Nephron progenitor cell (in vitro differentiated cells): ENCODE measurements around the gene GTF3C1.

Source experiments
- DNase-seq: peaks from one replicate; pipeline ENCODE4 v3.0.0; 2021
- H3K27ac Mint-ChIP-seq: 2 replicates; pipeline ENCODE4 v1.8.0; 2021; ENCODE audit warnings: mild to moderate bottlenecking, moderate library complexity, mixed read lengths
- H3K27me3 Mint-ChIP-seq: 2 replicates; pipeline ENCODE4 v1.8.0; 2021; ENCODE audit warnings: mild to moderate bottlenecking, low read depth, mixed read lengths; ENCODE audit not compliant: poor library complexity
- H3K36me3 Mint-ChIP-seq: 2 replicates; pipeline ENCODE4 v1.8.0; 2021; ENCODE audit warnings: low read depth, mixed read lengths
- H3K4me1 Mint-ChIP-seq: 2 replicates; pipeline ENCODE4 v1.8.0; 2021; ENCODE audit warnings: mixed read lengths
- H3K4me3 Mint-ChIP-seq: 2 replicates; pipeline ENCODE4 v1.8.0; 2021; ENCODE audit warnings: mild to moderate bottlenecking, moderate library complexity, mixed read lengths
- H3K9me3 Mint-ChIP-seq: 2 replicates; pipeline ENCODE4 v1.8.0; 2021; ENCODE audit warnings: mild to moderate bottlenecking, moderate library complexity, mixed read lengths
- TF ChIP-seq, protein P1 (sequence below): fragments of 200-600 bp; sonication (generic); IDR thresholded peaks from 2 replicates; pipeline ENCODE4 v1.5.0; 2021; ENCODE audit warnings: antibody characterized with exemption

GTF3C1 gene

DNA sequence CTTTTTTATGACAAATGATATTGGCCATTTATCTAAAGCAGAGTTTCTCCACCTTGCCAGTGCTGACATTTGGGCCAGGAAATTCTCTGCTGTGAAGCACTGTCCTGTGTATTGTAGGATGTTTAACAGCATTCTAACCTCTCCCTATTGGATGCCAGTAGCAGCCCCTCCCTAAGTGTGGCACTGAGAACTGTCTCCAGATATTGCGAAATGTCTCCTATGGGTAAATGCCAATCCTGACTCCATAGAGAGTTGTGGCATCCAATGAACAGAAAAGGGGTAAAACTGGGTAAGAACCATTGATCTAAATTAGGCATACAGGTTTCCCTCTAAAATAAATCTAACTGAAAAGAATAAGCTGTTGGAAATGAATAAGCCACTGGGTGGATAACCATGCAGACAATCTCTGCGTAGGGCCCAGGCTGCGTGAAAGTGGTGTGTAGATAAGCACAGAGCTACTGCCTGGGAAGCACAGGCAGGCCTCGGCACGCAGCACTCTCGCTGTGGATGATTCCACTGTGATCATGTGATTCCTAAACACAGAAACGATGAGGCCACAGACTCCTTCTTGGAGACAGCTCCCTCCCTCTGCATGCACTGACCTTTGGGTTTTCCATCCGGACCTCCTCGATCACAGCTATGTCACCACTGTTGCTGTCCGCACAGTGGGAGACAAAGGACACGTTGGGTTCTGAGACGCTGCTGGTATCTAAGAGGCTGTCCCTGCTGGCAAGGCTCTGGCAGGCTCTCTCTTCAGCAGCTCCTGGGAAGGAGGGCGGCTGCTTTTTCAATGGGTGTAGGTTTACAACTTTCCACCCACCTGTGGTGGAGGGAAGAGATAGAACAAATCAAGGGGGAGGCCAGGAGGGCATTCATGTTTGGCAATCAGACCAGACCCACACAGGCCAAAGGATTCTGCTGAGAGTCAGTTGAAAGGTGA lies 44.1 kb downstream of the GTF3C1 start:
- TF ChIP-seq, protein P1, sequence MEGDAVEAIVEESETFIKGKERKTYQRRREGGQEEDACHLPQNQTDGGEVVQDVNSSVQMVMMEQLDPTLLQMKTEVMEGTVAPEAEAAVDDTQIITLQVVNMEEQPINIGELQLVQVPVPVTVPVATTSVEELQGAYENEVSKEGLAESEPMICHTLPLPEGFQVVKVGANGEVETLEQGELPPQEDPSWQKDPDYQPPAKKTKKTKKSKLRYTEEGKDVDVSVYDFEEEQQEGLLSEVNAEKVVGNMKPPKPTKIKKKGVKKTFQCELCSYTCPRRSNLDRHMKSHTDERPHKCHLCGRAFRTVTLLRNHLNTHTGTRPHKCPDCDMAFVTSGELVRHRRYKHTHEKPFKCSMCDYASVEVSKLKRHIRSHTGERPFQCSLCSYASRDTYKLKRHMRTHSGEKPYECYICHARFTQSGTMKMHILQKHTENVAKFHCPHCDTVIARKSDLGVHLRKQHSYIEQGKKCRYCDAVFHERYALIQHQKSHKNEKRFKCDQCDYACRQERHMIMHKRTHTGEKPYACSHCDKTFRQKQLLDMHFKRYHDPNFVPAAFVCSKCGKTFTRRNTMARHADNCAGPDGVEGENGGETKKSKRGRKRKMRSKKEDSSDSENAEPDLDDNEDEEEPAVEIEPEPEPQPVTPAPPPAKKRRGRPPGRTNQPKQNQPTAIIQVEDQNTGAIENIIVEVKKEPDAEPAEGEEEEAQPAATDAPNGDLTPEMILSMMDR, result no peak
- DNase-seq, result no peak
- Mint-ChIP-seq H3K9me3 (no peaks in the 10 kb centered on the region), H3K4me3 (no peak overlapping the region), H3K27me3 (no peaks in the 10 kb centered on the region), H3K4me1 (peaks cover 9% of the 10 kb centered on the region), H3K27ac (peak overlapping the region; percentile 73), H3K36me3 (peaks cover 73% of the 10 kb centered on the region)

DNA sequence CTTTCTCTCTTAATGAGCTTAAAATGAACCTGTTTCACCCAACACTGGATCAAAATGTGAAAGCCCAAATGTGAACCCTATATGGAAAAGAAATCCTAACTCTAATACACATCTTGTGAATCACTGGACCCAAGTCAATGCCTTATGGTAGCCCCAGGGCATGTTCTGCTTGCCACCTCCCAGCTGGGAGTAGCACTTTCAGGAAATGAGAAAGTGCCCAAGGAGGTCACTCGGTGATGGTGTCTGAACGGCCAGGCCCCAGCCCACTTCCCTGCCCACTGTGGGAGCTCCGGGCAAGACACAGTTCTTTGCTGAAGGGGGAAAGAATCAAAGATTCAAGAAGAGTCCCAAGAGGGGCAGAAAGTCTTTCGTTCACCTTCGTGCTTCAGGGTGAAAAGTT lies 46.1 kb downstream of the GTF3C1 start:
- no peak for DNase-seq
- no peak overlapping the region for H3K4me3 Mint-ChIP-seq
- TF ChIP-seq, protein P1, result no peak
- no peak overlapping the region for H3K27ac Mint-ChIP-seq
- H3K9me3 Mint-ChIP-seq, result no peaks in the 10 kb centered on the region
- peaks cover 7% of the 10 kb centered on the region for H3K4me1 Mint-ChIP-seq
- H3K27me3 Mint-ChIP-seq, result no peaks in the 10 kb centered on the region
- peaks cover 72% of the 10 kb centered on the region for H3K36me3 Mint-ChIP-seq

DNA sequence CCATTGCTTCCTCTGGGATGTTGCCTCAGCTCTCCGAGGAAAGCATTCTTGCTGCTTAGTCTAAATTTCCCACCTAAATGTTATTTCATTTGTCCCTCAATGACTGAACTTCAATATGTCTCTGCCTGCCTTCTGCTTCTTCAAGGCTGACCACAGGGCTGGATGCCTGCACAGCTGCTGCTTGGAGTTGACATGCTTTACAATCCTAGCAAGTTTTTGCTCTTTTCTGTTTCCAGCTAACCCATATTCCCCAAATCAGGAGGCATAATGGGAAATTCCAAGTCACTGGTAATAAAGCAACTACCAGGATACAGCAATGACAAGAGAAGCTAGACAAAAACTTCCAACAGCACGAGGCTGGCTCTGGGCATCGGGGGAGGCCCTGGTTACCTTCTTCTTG lies 48.9 kb downstream of the GTF3C1 start:
- Mint-ChIP-seq H3K27me3 (no peaks in the 10 kb centered on the region), H3K36me3 (peaks cover 74% of the 10 kb centered on the region), H3K27ac (no peak overlapping the region)

DNA sequence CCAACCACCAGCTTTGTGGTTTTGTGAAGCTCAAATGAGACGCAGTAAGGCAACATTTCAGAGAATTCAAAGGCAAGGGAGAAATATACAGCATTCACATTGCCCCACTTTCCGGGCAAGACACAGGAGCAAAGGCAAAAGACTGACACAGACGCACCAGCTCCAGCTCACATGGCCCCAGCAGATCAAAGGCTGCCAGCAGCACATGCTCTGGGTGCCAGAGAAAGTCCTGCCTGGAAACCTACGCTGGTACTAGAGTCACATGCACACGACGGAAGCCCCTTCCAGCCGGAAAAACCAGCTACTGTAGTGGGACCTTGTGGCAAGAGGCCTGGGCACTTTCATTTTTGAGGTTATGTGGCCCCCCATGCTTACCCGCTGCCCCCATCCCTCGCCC lies 50.1 kb downstream of the GTF3C1 start:
- TF ChIP-seq, protein P1, result no peak
- no peak for DNase-seq
- Mint-ChIP-seq H3K36me3 (peaks cover 67% of the 10 kb centered on the region), H3K9me3 (no peaks in the 10 kb centered on the region), H3K4me1 (peaks cover 4% of the 10 kb centered on the region), H3K4me3 (no peak overlapping the region), H3K27me3 (no peaks in the 10 kb centered on the region), H3K27ac (no peak overlapping the region)

More for the DNA sequence above, 48.9 kb downstream of the GTF3C1 start:
- H3K4me3 Mint-ChIP-seq, result no peak overlapping the region
- TF ChIP-seq, protein P1, result no peak
- no peaks in the 10 kb centered on the region for H3K9me3 Mint-ChIP-seq
- DNase-seq, result no peak
- H3K4me1 Mint-ChIP-seq, result peaks cover 4% of the 10 kb centered on the region

DNA sequence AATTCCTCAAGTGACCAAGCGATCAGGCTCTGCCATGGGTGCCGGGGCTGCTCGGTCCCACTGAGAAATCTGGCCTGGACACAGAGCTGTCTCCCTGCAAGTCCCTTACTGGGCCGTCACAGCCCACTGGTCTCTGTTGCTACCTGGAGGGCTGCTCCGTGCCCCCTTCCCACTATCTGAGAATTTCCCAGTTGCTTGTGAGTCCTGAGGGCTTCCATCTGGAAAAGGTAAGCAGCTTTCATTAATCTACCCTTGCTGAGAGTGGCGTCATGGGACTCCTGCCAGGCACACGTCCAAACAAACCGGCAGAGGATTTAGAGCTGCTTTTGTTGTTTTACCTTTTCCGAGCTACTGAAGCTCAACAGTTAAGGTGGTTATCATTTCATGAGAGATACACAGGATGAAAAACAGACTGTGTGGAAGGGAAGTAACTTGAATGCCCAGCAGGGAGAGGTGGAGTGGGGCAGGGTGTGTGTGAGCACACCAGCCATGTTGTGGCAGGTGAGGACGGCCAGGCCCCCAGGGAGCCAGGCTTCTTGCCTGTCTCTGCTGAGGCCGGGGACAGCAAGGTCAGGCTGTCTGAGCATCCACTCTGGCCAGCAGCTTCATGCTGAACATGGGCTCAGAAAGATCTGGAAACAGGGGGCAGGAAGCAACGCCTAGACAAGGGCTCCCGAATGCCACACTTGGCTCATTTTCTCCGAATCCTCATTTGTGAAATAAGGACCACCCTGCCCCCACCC lies 50.6 kb downstream of the GTF3C1 start:
- TF ChIP-seq, protein P1, result no peak
- peak overlapping the region; percentile 76 for H3K27ac Mint-ChIP-seq
- DNase-seq, result no peak
- no peaks in the 10 kb centered on the region for H3K27me3 Mint-ChIP-seq
- H3K4me3 Mint-ChIP-seq, result no peak overlapping the region
- H3K4me1 Mint-ChIP-seq, result peaks cover 4% of the 10 kb centered on the region
- no peaks in the 10 kb centered on the region for H3K9me3 Mint-ChIP-seq
- peaks cover 69% of the 10 kb centered on the region for H3K36me3 Mint-ChIP-seq
